C4-2B (cell line): ENCODE measurements around the gene NUP155.

Experiments
- ZFX ChIP-seq: fragments of 450-650 bp; IDR thresholded peaks from 2 replicates; pipeline ENCODE4 v1.6.1; 2017
- TF ChIP-seq, protein P1 (sequence below): fragments of 450-650 bp; conservative IDR thresholded peaks from 2 replicates; pipeline ENCODE4 v1.5.1; 2017; ENCODE audit warnings: mild to moderate bottlenecking

DNA sequence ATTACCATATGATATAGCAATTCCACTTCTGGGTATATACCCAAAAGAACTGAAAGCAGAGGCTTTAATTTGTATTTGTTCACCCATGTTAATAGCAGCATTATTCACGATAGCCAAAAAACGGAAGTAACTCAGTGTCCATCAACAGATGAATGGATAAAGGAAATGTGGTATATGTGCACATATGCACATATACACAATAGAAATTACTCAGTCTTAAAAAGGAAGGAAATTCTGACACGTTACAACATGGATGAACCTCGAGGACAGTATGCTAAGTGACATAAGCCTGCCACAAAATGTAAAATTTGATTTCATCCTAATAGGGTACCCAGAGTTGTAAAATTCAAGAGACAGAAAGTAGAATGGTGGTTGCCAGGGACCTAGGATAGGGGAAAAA, 54.9 kb downstream of the NUP155 start:
- TF ChIP-seq, protein P1, sequence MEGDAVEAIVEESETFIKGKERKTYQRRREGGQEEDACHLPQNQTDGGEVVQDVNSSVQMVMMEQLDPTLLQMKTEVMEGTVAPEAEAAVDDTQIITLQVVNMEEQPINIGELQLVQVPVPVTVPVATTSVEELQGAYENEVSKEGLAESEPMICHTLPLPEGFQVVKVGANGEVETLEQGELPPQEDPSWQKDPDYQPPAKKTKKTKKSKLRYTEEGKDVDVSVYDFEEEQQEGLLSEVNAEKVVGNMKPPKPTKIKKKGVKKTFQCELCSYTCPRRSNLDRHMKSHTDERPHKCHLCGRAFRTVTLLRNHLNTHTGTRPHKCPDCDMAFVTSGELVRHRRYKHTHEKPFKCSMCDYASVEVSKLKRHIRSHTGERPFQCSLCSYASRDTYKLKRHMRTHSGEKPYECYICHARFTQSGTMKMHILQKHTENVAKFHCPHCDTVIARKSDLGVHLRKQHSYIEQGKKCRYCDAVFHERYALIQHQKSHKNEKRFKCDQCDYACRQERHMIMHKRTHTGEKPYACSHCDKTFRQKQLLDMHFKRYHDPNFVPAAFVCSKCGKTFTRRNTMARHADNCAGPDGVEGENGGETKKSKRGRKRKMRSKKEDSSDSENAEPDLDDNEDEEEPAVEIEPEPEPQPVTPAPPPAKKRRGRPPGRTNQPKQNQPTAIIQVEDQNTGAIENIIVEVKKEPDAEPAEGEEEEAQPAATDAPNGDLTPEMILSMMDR: no peak
- no peak for TF ChIP-seq ZFX
